RWPE2 (cell line): ENCODE results near the gene CRTAC1.

Experiments
- ATAC-seq: fragments of 200-7000 bp; cut with Tn5 transposase; 3 replicates; pipeline ENCODE4 v1.9.1; 2021; ENCODE audit warnings: low read depth
- DNase-seq: peaks from one replicate; pipeline ENCODE4 v3.0.0-alpha.2; 2020; ENCODE audit warnings: low spot score
- H3K27ac ChIP-seq: fragments of 450-650 bp; 2 replicates; pipeline ENCODE4 v1.5.1; 2017; ENCODE audit warnings: mild to moderate bottlenecking; ENCODE audit not compliant: poor library complexity, severe bottlenecking
- H3K27me3 ChIP-seq: fragments of 250-450 bp; sonication (Bioruptor Pico); 2 replicates; pipeline ENCODE4 v1.5.1; 2021; ENCODE audit warnings: mild to moderate bottlenecking, moderate library complexity; ENCODE audit not compliant: insufficient read depth, poor library complexity, severe bottlenecking
- H3K36me3 ChIP-seq: fragments of 250-450 bp; sonication (Bioruptor Pico); 2 replicates; pipeline ENCODE4 v1.5.1; 2020; ENCODE audit warnings: low read depth, mild to moderate bottlenecking, moderate library complexity
- H3K4me1 ChIP-seq: fragments of 250-450 bp; sonication (Bioruptor Pico); 2 replicates; pipeline ENCODE4 v1.5.1; 2021; ENCODE audit warnings: mild to moderate bottlenecking, moderate library complexity; ENCODE audit not compliant: insufficient read depth, poor library complexity, severe bottlenecking
- H3K4me3 ChIP-seq: fragments of 250-450 bp; sonication (Bioruptor Pico); 2 replicates; pipeline ENCODE4 v1.5.1; 2021; ENCODE audit warnings: mild to moderate bottlenecking, moderate library complexity; ENCODE audit not compliant: severe bottlenecking
- H3K9me3 ChIP-seq: fragments of 250-450 bp; sonication (Bioruptor Pico); 2 replicates; pipeline ENCODE4 v1.5.1; 2021; ENCODE audit warnings: mild to moderate bottlenecking, moderate library complexity; ENCODE audit not compliant: severe bottlenecking
- CTCF ChIP-seq: fragments of 450-650 bp; IDR thresholded peaks from one replicate; pipeline ENCODE4 v1.5.1; 2017; ENCODE audit warnings: mild to moderate bottlenecking, moderate library complexity; ENCODE audit not compliant: poor library complexity, severe bottlenecking

Gene CRTAC1

DNA sequence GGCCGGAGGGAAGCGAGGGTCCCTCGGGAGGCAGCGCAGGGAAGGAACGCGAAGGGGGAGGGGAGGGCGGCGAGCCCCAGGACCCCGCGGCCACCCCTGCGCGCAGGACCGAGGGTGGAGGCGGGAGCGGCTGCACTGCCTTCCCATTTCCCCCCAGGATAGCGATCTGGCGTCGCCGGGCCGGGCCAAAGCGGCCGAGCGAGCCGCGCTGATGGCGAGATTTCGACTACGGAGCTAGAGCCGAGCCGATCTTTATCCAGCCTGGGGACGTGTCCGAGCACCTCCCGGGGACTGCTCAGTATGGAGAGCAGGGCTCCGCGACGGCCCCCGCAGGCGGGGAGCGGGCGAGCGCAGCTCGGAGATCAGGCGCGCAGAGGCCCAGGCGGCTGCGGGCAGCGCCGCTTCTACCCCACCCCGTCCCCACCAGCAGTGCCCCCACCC is 590 bp upstream of the CRTAC1 start:
- H3K4me1 ChIP-seq = no peaks in the 10 kb centered on the region
- no peak overlapping the region for H3K4me3 ChIP-seq
- no peak for TF ChIP-seq CTCF
- H3K27ac ChIP-seq = no peak overlapping the region
- no peaks in the 10 kb centered on the region for H3K9me3 ChIP-seq
- DNase-seq = no peak
- ATAC-seq = no peak
- H3K27me3 ChIP-seq = peaks cover 77% of the 10 kb centered on the region
- no peaks in the 10 kb centered on the region for H3K36me3 ChIP-seq

GRCh38 chr10:98029149-98030092 is 1.0 kb downstream of the CRTAC1 start:
- no peaks in the 10 kb centered on the region for H3K36me3 ChIP-seq
- ATAC-seq (peak; percentile 58), DNase-seq (no peak)
- H3K4me3 ChIP-seq = no peak overlapping the region
- no peak for TF ChIP-seq CTCF
- no peaks in the 10 kb centered on the region for H3K9me3 ChIP-seq
- H3K4me1 ChIP-seq = no peaks in the 10 kb centered on the region
- no peak overlapping the region for H3K27ac ChIP-seq
- H3K27me3 ChIP-seq = peaks cover 73% of the 10 kb centered on the region

GRCh38 chr10:98028168-98028770 is 2.2 kb downstream of the CRTAC1 start:
- Histone ChIP-seq H3K36me3 (no peaks in the 10 kb centered on the region), H3K4me3 (no peak overlapping the region), H3K27ac (no peak overlapping the region), H3K9me3 (no peaks in the 10 kb centered on the region), H3K27me3 (peaks cover 66% of the 10 kb centered on the region), H3K4me1 (no peaks in the 10 kb centered on the region)
- peak; percentile 48 for TF ChIP-seq CTCF
- DNase-seq (no peak), ATAC-seq (no peak)

- TF ChIP-seq CTCF = no peak
- H3K27me3 ChIP-seq = peaks cover 16% of the 10 kb centered on the region
Observed at GRCh38 chr10:98023024-98023423, 7.4 kb downstream of the CRTAC1 start.

GRCh38 chr10:98020784-98021183 is 9.6 kb downstream of the CRTAC1 start:
- DNase-seq (no peak), ATAC-seq (no peak)
- H3K4me1 ChIP-seq = no peaks in the 10 kb centered on the region
- no peaks in the 10 kb centered on the region for H3K9me3 ChIP-seq
- no peak overlapping the region for H3K27ac ChIP-seq
- H3K27me3 ChIP-seq = peaks cover 11% of the 10 kb centered on the region
- H3K36me3 ChIP-seq = no peaks in the 10 kb centered on the region
- TF ChIP-seq CTCF = no peak
- H3K4me3 ChIP-seq = no peak overlapping the region

More at GRCh38 chr10:98023024-98023423, 7.4 kb downstream of the CRTAC1 start:
- no peaks in the 10 kb centered on the region for H3K4me1 ChIP-seq
- H3K27ac ChIP-seq = no peak overlapping the region
- DNase-seq (no peak), ATAC-seq (no peak)
- no peaks in the 10 kb centered on the region for H3K36me3 ChIP-seq
- H3K4me3 ChIP-seq = no peak overlapping the region
- no peaks in the 10 kb centered on the region for H3K9me3 ChIP-seq
